Peyer's patch (tissue), 4 donors: Measurements from ENCODE around the gene RRP9. TPM values are rescaled to one million over a fixed set of nuclear protein-coding genes. Genes with fewer than 3 reads are reported as not detected.

Experiments
- DNase-seq, 3 donors: peaks; one replicate each; pipeline ENCODE4 v3.0.0-alpha.2; 2017 to 2019
- H3K27ac ChIP-seq, 4 donors: fragments of 200-600 bp; sonication (generic); one replicate each; pipeline ENCODE4 v1.5.1; 2016 to 2019
- H3K27me3 ChIP-seq, 2 donors: fragments of 200-600 bp; sonication (generic); one replicate each; pipeline ENCODE4 v1.5.1; 2019
- H3K36me3 ChIP-seq, 3 donors: fragments of 200-600 bp; sonication (generic); one replicate each; pipeline ENCODE4 v1.5.1; 2016 to 2019
- H3K4me1 ChIP-seq, 4 donors: fragments of 200-600 bp; sonication (generic); one replicate each; pipeline ENCODE4 v1.5.1; 2016 to 2019
- H3K4me3 ChIP-seq, 4 donors: fragments of 200-600 bp; sonication (generic); 1 replicate in 3 of 4; 2 replicates in 1 of 4; pipeline ENCODE4 v1.5.1; 2016 to 2019; ENCODE audit warnings: mild to moderate bottlenecking in 1 of 4
- H3K9me3 ChIP-seq, 4 donors: fragments of 200-600 bp; sonication (generic); one replicate each; pipeline ENCODE4 v1.5.1; 2016 to 2019; ENCODE audit warnings: mild to moderate bottlenecking in 1 of 4
- CTCF ChIP-seq, 6 experiments: fragments of 450-650 bp in 4 of 6; fragments of 200-600 bp in 2 of 6; sonication (generic) in 1 of 6; IDR thresholded peaks; one replicate each; pipeline ENCODE4 v1.5.1; 2017 to 2019; ENCODE audit warnings: antibody characterized with exemption in 6 of 6, mild to moderate bottlenecking in 3 of 6, moderate library complexity in 1 of 6
- POLR2A ChIP-seq, 2 donors: fragments of 450-650 bp; IDR thresholded peaks; one replicate each; pipeline ENCODE4 v1.5.1; 2017; ENCODE audit warnings: antibody characterized with exemption in 2 of 2, mild to moderate bottlenecking in 2 of 2, moderate library complexity in 2 of 2
- total RNA-seq, 4 donors: library from RNA; depleted of rRNA; stranded (reverse); fragments of >200 nt; gene quantifications; one replicate each; pipeline ENCODE4 v1.1.0, GENCODE V29; 2016

RRP9 gene
- total RNA-seq, 4 donors from 2014 or later, result 4.7 to 17.3 (median 7.7) TPM

GRCh38 chr3:51968170-51968775 lies 26.6 kb upstream of the RRP9 start:
- TF ChIP-seq CTCF (IDR thresholded peaks at IDR 0.05) (no peak), POLR2A (IDR thresholded peaks at IDR 0.05) (no peak)
- no peak for DNase-seq
- Histone ChIP-seq H3K27me3 (no peaks in the 10 kb centered on the region), H3K4me1 (peaks cover 0 to 29% (median 7%) of the 10 kb centered on the region in 4 donors), H3K27ac (peak overlapping the region; percentile 84 to 97 (median 90)), H3K4me3 (peak overlapping the region; percentile 63 to 97 (median 86)), H3K9me3 (no peaks in the 10 kb centered on the region), H3K36me3 (no peaks in the 10 kb centered on the region)

GRCh38 chr3:51967384-51968169 lies 25.9 kb upstream of the RRP9 start, which contains the start of gene PCBP4:
Gene PCBP4, minus strand, starts transcription at chr3:51967454. Its CDS starts 6,214 bp downstream, at chr3:51961240.
- H3K27me3 ChIP-seq, result no peaks in the 10 kb centered on the region
- H3K36me3 ChIP-seq, result no peaks in the 10 kb centered on the region
- peak; percentile 31 to 80 (median 71) for DNase-seq
- H3K4me1 ChIP-seq, result peaks cover 0 to 29% (median 7%) of the 10 kb centered on the region in 4 donors
- TF ChIP-seq CTCF (IDR thresholded peaks at IDR 0.05) (no peak), POLR2A (IDR thresholded peaks at IDR 0.05) (peak in 1 of 2 donors; percentile 23)
- H3K4me3 ChIP-seq, result peak within 1 kb of the TSS; percentile 63 to 97 (median 86)
- H3K9me3 ChIP-seq, result no peaks in the 10 kb centered on the region
- H3K27ac ChIP-seq, result peak within 1 kb of the TSS; percentile 84 to 97 (median 90)

GRCh38 chr3:51966922-51967383 lies 25.2 kb upstream of the RRP9 start:
- TF ChIP-seq POLR2A (IDR thresholded peaks at IDR 0.05), result no peak
- TF ChIP-seq CTCF (IDR thresholded peaks at IDR 0.05), result no peak
- peak overlapping the region; percentile 63 to 97 (median 86) for H3K4me3 ChIP-seq
- DNase-seq, result no peak
- H3K4me1 ChIP-seq, result peaks cover 0 to 29% (median 7%) of the 10 kb centered on the region in 4 donors
- H3K27me3 ChIP-seq, result no peaks in the 10 kb centered on the region
- no peaks in the 10 kb centered on the region for H3K36me3 ChIP-seq
- peak overlapping the region; percentile 84 to 97 (median 90) for H3K27ac ChIP-seq
- no peaks in the 10 kb centered on the region for H3K9me3 ChIP-seq

GRCh38 chr3:51966486-51966885 lies 24.8 kb upstream of the RRP9 start:
- DNase-seq, result no peak
- Histone ChIP-seq H3K4me1 (peaks cover 0 to 29% (median 7%) of the 10 kb centered on the region in 4 donors), H3K9me3 (no peaks in the 10 kb centered on the region), H3K36me3 (no peaks in the 10 kb centered on the region), H3K27ac (peak overlapping the region; percentile 84 to 97 (median 90)), H3K4me3 (peak overlapping the region; percentile 63 to 97 (median 86)), H3K27me3 (no peaks in the 10 kb centered on the region)
- no peak for TF ChIP-seq CTCF (IDR thresholded peaks at IDR 0.05)
- no peak for TF ChIP-seq POLR2A (IDR thresholded peaks at IDR 0.05)

- Histone ChIP-seq H3K36me3 (no peaks in the 10 kb centered on the region), H3K4me1 (peaks cover 0 to 24% (median 7%) of the 10 kb centered on the region in 4 donors), H3K9me3 (no peaks in the 10 kb centered on the region), H3K27me3 (no peaks in the 10 kb centered on the region), H3K27ac (no peak overlapping the region), H3K4me3 (no peak overlapping the region)
- TF ChIP-seq POLR2A (IDR thresholded peaks at IDR 0.05) (no peak), CTCF (IDR thresholded peaks at IDR 0.05) (no peak)
- DNase-seq, result no peak
Observed at GRCh38 chr3:51966016-51966415, 24.3 kb upstream of the RRP9 start.
